ENCODE data around the gene S100A16.

DNA sequence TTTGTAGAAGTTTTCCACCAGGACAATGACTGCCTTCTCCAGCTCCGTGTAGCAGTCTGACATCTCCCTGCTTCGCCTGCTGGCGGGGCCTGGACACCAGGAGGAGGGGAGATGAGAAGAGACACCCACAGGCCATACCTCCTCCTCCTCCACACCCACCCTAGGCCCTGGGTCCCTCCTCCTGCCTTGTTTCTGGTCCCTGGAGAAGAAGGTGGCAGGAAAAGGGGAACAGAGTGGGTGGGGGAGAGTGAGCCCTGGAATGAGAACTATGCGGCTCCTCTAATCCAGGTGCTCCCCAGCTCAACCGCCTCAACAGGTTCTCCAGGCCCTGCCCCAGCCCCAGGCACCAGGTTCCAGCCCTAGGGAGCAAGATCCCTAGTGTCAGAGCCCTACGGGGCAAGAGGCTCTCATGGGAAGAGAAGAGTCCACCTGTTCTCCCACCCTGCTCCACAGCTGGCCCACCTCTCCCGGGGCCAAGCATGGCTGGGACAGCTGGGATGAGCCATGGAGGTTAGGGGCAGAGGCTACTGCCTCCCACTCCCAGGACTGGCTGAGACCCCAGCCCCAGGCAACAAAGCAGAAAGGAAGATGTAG, 4.8 kb downstream of the S100A16 start:
- no peak for TF ChIP-seq POLR2A (IDR thresholded peaks at IDR 0.05; ENCODE audit: low read depth, low read length)
- TF ChIP-seq TAF1 (IDR thresholded peaks at IDR 0.05; ENCODE audit: borderline replicate concordance, low read depth, low read length) = no peak

All from GM12892 (cell line).